ENCODE results near the gene LYPD6B.

GRCh38 chr2:149223472-149224095 is 185.1 kb downstream of the LYPD6B start:
- no peak for TF ChIP-seq RAD21 (IDR thresholded peaks at IDR 0.05; ENCODE audit: low read depth)
- TF ChIP-seq CREB1 (IDR thresholded peaks at IDR 0.05; ENCODE audit: low read depth), result no peak
- TF ChIP-seq MAX (IDR thresholded peaks at IDR 0.05), result no peak
- no peak for TF ChIP-seq FOXM1 (IDR thresholded peaks at IDR 0.05; ENCODE audit: borderline replicate concordance, low read depth)
- no peak for TF ChIP-seq USF1 (IDR thresholded peaks at IDR 0.05)
- TF ChIP-seq TAF1 (IDR thresholded peaks at IDR 0.05; ENCODE audit: low read depth), result no peak
- no peak for TF ChIP-seq CEBPB (IDR thresholded peaks at IDR 0.05)
- TF ChIP-seq TEAD4 (IDR thresholded peaks at IDR 0.05), result 0 out of 2 replicates have a peak, but pooled peaks have one; percentile 11
- no peak for TF ChIP-seq YY1 (IDR thresholded peaks at IDR 0.05; ENCODE audit: low read depth)
- TF ChIP-seq EP300 (IDR thresholded peaks at IDR 0.05; ENCODE audit: borderline replicate concordance), result no peak
- TF ChIP-seq REST (IDR thresholded peaks at IDR 0.05; ENCODE audit: low read depth), result no peak
- no peak for TF ChIP-seq ZBTB7A (IDR thresholded peaks at IDR 0.05; ENCODE audit: low read depth)
- TF ChIP-seq EGR1 (IDR thresholded peaks at IDR 0.05), result no peak

All from Ishikawa (cell line).